Hematopoietic multipotent progenitor cell (in vitro differentiated cells): Measurements from ENCODE around the gene C1orf50. TPM values are rescaled to one million over a fixed set of nuclear protein-coding genes. Genes with fewer than 3 reads are reported as not detected.
"Not testable (repeated sequence)": the region's sequence is repeated elsewhere in the genome, so short reads cannot be mapped to it uniquely, and the experiment has no call there.

Experiments
- DNase-seq, 3 donors: peaks; one replicate each; pipeline ENCODE4 v3.0.0-alpha.2; 2011 to 2015; ENCODE audit warnings: low read depth in 2 of 3, low spot score in 2 of 3
- total RNA-seq: library from RNA; depleted of rRNA; stranded (reverse); fragments of >200 nt; gene quantifications from one replicate; pipeline ENCODE4 v1.2.3, GENCODE V29; 2012

C1orf50 gene
- total RNA-seq, 1 donor = 2.4 TPM

DNA sequence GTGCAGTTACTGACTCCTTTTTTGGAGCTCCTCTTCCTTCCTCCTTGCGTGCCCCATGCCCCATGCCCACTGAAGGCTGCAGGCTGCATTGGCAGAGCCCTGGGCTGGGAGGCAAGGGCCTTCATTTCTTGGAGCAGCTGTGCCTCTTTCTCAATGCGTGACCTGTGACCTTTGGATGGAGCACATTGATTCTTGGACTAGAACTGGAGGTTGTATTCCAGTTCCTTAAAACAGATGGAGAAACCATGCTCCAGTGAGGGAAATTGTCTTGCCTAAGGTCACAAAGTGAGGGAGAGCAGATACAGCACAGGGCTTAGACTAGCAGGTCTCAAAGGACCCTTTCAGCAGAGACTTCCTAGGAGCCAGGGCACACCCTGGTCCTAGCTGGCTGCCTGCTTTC, 26.8 kb downstream of the C1orf50 start:
- DNase-seq = no peak

DNA sequence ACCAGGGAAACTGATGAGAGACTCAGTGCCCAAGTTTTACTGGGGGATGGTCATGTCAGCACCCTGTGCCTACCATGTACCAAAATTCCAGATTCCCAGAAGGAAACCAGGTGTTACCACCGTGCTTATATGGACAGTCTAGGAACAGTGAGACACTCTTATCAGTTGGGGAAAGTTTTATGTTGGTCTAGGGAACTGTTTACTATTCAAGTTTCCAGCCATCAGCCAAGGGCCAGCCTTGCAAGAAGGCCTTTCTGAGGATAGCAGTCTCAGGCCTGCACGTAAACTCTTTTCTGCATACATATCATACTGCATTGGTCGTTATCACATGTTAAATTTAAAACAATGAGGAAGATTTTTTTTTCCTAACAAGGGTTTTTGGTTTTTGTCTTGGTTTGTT, 30.4 kb downstream of the C1orf50 start:
- DNase-seq = no peak

DNA sequence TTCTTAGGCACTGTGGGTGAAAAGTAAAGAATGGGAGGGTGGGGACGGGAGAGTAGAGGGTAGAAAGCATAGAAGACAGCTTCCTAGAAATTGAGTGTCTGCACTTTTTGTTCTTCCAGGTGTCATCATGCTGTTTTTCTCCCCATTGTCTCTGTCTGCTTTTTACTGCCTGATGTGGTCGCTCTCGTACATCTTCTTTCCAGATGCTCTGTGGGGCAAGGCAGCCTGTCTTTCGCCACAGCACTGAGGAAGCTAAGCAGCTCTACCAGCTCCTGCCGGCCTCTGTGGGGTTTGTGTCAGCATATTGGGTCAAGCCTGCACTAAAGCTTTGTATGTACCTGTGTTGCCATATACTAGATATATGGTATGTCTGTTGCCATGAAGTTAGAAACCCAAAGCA, 30.9 kb downstream of the C1orf50 start:
- DNase-seq = no peak

DNA sequence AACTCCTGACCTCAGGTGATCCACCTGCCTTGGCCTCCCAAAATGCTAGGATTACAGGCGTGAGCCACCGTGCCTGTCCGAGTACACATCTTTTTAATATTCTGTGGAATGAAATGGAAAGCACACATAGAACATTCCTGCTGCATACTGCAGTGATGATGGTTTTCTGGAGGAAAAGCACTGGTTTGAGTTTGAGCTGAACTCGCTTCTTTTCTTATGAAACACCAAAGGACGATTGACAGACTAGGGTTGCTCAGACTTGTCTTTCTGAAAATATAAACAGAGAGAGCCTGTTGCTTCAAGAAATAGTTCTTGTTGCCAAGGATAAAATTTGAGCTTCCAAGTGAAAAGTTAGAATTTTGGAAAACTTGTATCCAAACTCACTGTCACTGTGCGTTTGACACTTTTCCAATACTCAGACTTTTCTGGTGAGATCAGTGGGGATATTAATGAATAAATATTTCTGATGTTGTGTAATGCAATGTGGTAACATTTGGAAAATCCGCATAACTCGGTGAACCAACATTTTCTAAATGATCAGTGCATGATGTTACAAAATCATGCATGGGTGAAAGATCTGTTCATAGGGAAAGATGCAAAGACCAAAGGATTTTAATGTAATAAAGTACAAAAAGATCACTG, 34.9 kb downstream of the C1orf50 start:
- DNase-seq = no peak

DNA sequence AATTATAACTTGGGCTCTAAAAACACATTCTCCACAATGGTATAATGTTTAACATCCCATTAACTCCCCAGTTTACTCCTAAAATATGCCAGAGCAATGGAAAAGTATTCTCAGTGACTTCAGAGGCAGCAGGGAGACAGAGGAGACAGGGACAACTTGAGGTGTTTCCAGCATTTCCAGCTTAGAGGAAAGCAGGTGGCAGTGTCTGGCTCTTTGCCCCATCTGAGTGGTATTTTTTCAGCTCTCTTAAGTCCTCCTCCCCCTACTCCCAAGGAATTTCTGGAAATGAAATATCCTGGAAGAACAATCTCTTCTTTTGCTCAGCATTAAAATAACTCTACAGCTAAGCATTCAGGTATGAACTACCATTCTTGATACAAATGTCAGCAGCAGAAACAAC, 39.1 kb downstream of the C1orf50 start:
- no peak for DNase-seq

DNA sequence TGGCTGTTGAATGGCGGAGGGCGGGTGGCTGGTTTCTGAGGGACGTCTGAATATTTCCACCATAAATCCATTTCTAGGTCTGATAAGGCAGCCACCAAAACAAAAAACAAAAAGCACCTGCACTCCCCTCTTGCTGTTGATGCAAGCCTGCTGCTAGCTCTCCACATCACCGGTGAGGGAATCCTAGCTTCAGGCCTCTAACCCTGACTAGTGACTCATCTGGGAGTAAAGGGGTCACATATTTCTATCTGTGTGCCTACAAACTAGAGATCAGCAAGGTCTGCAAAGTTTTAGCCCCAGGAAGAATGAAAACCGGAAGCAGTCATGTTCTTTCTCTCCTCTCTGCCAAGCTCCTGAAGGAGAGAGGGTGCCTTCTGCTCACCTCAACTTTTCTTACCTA, 39.5 kb downstream of the C1orf50 start:
- no peak for DNase-seq

DNA sequence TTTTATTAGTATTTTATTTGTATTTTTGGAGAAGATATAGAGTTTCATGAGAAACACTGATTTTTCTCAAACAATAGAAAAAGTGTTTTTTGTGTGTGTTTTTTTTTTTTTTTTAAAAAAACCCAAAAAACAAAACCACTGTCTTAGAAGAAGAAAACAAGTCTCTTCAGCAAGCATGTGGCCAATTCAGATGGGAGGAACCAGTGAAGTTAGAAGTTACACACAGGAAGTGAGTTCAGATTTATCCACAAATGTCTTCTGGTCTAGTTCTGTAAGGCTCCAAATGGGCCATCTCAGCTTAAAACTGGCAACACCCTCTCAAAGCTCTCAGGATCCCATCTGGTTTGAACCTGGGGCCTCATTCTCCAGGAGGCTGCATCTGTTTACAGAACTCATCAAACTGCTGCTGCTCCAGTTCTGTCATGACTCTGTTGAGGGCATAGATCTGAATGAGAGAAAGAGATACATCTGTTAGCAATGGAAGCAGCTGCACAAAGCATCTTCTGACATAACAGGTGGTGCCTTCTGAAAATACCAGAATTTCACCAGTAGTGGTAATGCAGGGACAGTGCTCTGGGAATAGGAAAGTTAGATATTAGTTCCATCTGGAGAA, 40.1 kb downstream of the C1orf50 start:
- DNase-seq = no peak

DNA sequence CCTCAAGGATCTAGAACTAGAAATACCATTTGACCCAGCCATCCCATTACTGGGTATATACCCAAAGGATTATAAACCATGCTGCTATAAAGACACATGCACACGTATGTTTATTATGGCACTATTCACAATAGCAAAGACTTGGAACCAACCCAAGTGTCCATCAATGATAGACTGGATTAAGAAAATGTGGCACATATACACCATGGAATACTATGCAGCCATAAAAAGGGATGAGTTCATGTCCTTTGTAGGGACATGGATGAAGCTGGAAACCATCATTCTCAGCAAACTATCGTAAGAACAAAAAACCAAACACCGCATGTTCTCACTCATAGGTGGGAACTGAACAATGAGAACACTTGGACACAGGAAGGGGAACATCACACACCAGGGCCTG, 47.8 kb downstream of the C1orf50 start:
- DNase-seq = not testable (repeated sequence)

DNA sequence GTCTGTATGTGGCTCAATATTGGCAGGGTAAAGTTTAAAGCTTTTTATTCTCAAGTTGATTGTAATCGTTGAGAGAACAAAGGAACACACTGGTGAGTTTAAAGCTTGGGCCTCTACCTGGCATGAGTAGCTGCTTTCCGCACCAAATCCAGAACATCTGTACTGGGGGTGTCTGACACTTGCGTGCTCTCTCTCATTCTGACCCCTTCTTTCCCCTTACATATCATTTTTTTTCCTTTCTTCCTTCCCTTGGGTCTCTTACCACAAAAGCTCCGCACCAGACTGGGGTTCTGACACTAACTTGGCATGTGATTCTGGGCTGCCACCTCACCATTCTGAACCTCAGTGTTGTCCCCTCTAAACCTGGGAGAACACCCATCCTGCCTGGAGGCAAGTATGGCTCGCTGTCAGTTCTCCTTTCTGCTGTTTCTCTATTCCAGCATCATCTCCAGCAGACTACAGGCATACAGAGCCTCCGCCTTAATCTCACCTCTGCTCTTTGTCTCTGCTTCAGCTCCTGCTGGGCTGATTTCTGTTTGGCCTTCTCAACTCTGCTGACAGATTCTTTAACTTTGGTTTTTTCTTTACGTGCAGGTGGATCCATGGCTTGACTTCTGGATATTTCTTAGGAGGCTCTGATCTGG, 49.0 kb downstream of the C1orf50 start:
- DNase-seq = peak in 2 of 3 donors; percentile 24 to 34

DNA sequence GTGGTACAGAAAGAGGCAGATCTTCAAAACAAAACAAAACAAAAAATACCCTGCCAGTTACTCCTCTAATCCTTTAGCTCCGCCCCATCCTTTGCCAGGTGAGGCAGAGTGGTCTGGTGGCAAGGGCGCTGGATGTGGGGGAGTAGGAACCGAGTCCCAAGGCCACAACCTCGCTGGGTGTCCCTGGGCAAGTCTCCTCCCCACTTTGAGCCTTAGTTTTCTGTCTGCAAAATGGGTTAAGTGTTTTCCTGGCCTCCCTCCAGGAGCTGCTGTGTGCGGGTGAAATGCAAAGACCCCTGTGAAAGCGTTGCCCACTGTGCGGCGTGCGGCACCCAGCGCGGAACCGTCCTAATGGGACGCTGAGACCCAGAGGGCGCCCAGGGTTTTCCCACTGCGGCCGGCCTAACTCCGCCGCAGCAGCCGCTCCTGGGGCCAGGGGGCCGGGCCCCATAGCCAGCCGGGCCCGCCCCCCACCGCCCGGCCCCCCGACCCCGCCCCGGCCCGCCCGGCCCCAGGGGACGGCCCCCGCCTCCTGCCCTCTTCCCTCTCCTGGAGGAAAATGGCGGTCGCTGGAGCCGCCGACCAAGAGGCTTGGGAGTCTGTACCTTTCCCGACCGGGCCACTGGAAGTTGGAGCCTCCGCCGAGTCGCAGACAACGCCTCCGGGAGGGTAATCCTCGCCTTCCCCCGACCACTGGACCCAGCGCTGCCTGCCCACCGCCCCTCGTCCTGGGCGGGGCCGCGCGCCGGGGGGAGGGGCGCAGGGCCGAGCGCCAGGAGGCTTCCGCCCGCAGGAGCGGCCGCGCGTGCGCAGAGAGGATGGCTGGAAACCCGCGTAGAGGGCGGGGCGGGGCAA, 49.8 kb downstream of the C1orf50 start, which contains the start of the genes ERMAP and SVBP:
ERMAP (plus strand) TSS at position 538 of the 855 bp plus-strand sequence. CDS start 13,327 bp downstream, outside the sequence.
SVBP (minus strand) TSS at position 813 of the 855 bp plus-strand sequence. CDS start 853 bp downstream, outside the sequence.
- peak; percentile 89 to 93 (median 92) for DNase-seq

DNA sequence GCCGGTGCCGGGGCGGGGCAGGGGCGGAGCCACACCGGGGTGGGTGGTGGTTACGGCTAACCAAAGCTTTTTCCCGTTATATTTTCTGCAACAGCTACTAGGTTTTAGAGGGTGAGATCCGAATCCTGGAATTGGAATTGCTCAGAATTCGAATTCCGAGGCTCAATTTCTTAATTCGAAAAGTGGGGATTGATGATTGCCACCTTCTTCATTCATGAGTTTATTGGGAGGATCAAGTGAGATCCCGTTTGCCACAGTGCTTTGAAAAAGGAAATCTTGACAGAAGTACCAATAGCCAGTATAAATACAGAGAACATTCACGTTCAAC, 50.4 kb downstream of the C1orf50 start:
- no peak for DNase-seq

DNA sequence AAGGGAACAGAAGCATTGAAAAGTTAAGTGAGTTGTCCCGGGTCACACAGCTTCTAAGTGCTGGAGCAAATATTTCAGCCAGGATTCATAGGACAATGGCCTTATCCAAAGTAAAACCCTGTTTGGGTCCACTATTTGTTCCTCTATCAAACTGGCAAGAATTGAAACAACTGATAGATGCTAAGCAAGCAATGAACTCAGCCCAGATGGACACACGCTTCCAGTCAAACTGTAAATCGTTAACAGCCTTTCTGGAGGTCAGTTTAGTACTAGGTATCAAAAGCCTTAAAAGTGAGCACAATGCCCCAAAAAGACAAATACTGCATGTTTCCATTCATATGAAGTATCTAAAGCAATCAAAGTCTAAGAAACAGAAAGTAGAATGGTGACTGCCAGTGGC, 50.9 kb downstream of the C1orf50 start:
- DNase-seq = no peak

DNA sequence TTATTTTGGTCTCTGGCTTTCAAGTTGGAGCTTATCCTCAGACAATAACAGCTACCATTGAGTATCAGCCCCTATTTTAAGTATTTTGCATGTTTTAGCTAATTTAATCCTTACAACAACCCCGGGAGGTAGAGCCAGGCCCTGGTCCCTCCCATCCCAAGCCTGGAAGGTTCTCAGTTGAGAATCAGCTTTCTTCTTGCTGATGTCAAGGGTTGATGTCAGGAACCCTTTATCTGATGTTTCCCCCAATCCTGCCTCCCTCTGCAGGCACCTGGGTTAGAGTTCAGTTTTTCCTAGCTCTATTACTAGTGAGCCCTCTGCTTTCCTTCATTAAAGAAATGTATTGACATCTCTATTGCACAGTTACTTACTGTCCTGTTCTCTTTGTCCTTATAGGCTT, 53.8 kb downstream of the C1orf50 start:
- DNase-seq = no peak

DNA sequence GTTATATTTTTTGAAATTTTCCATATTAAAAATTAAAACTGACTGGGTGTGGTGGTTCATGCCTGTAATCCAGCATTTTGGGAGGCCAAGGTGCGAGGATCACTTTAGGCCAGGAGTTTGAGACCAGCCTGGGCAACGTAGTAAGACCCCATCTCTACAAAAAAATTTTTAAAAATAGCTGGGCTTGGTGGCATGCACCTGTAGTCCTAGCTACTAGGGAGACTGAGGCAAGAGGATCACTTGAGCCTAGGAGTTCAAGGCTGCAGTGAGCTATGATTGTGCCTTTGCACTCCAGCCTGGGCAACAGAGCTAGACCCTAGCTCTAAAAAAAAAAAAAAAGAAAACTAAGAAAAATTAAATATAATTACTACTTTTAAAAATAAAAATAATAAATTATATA, 54.6 kb downstream of the C1orf50 start:
- no peak for DNase-seq

DNA sequence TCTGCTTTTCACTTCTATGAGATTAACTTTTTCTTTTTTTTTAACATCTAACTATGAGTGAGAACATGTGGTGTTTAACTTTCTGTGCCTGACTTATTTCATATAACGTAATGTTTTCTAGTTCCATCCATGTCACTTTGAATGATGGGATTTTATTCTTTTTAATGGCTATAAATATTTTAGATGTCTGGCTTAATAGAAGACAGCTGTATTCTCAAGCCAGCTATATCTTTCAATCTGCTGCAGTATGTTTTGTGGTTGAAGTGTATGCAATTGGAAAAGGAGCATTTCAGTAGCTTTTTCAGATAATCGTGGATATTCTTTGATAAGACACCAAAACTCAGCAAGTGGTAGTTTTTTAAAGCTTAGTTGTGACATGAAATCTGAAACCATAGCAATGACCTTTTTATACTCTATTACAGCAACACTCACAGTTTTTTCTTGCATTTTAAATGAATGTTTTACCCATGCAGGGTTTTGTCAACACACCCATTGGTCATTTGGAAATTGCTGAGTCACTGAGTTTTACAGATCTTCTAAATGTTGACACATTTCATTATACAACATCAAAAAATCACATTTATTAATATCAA, 55.8 kb downstream of the C1orf50 start:
- DNase-seq = no peak

DNA sequence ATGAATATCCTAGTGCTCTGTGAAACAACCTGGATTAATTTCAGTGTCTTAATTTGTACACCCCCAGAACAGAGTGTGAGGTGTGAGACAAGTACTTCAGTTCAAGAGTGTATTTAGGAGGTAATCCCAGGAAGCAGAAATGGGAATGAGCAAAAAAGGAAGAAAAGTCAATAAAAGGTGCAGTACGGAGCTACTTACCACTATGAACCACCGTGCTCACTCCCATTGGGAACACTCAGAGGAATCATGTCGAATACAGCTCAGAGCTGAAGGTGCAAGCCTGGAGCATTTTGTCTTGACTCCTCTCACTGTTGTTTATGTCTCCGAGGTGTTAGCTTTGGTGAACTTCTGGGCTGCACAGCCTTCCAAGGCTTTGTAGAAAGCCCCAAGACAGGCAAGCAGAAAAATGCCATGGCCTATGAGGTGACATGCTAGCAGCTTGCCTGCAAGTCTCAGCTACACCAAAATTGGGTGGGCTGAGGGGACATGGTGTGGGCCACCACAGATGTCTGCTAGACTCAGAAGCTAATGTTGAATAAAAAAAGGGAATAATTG, 57.5 kb downstream of the C1orf50 start:
- DNase-seq = no peak

DNA sequence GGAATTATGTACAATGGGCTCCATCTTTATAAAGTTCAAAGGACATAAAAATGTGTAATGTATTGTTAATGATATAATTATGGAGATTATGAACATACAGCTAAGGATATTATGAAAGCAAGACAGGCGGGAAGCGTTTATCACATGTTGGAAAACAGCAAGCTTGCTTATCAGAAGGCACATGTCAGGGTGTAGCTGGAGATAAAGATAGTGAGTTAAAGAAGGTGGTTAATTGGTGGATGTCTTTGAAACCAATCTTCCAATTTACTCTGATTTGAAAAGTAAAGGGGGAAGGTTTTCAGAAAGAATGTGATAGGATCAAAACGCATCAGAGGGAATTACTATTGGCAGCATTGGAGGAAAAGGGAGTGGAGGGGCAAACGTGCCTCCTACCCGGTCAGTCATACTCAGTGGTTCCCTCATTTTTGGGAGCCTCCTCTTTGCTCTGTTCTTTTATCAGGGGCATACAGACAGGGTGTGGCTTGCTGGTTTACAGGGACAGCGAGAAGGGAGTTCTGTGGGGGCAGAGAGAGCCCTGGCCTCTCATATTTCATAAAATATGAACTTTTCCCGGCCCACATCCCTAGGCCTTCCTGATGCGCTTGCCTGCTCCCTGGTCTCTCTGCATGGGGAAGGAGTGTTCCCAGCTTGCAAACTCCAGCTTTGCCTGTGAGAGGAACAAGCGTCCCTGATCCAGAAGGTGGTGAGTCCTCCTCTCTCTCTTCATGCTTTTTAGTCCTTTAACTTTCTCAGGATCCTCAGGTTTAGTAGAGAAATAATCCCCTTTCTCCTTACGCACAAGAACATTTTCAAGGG, 58.2 kb downstream of the C1orf50 start:
- DNase-seq = peak in 2 of 3 donors; percentile 26 to 35
